Tibial artery (tissue), 4 donors: ENCODE measurements around the gene KCNJ6.

ENCODE experiments used
- DNase-seq, 2 donors: peaks; one replicate each; pipeline ENCODE4 v3.0.0-alpha.2; 2019
- H3K27ac ChIP-seq, 2 donors: fragments of 200-600 bp; sonication (generic) in 1 of 2; 1 replicate in 1 of 2; 2 replicates in 1 of 2; pipeline ENCODE4 v1.5.1; 2018 to 2019; ENCODE audit warnings: mild to moderate bottlenecking in 1 of 2
- H3K27me3 ChIP-seq, 2 donors: fragments of 200-600 bp; sonication (generic) in 1 of 2; one replicate each; pipeline versions ENCODE4 v1.5.1 to v1.6.0; 2016 to 2019
- H3K36me3 ChIP-seq, 3 donors: fragments of 200-600 bp; sonication (generic) in 2 of 3; one replicate each; pipeline ENCODE4 v1.5.1; 2016 to 2019; ENCODE audit warnings: mild to moderate bottlenecking in 2 of 3
- H3K4me1 ChIP-seq, 4 donors: fragments of 200-600 bp; sonication (generic) in 2 of 4; 1 replicate in 3 of 4; 2 replicates in 1 of 4; pipeline ENCODE4 v1.5.1; 2016 to 2019
- H3K4me3 ChIP-seq, 2 donors: fragments of 200-600 bp; sonication (generic) in 1 of 2; 1 replicate in 1 of 2; 2 replicates in 1 of 2; pipeline ENCODE4 v1.5.1; 2018 to 2019; ENCODE audit warnings: mild to moderate bottlenecking in 2 of 2
- H3K9me3 ChIP-seq, 3 donors: fragments of 200-600 bp; sonication (generic) in 1 of 3; one replicate each; pipeline ENCODE4 v1.5.1; 2016 to 2019
- intact Hi-C: fragments of 100-400 bp; cut with DNase I; formaldehyde crosslinking; loops from one replicate; pipeline ENCODE4 v1.15.0; 2023; ENCODE audit warnings: low total_unique reads
- TF ChIP-seq, protein P1 (sequence below), 2 experiments: fragments of 200-600 bp in 1 of 2; fragments of 450-650 bp in 1 of 2; IDR thresholded peaks; one replicate each; pipeline ENCODE4 v1.5.1; 2017 to 2019; ENCODE audit warnings: antibody characterized with exemption in 2 of 2, mild to moderate bottlenecking in 1 of 2, moderate library complexity in 1 of 2

The KCNJ6 gene

DNA sequence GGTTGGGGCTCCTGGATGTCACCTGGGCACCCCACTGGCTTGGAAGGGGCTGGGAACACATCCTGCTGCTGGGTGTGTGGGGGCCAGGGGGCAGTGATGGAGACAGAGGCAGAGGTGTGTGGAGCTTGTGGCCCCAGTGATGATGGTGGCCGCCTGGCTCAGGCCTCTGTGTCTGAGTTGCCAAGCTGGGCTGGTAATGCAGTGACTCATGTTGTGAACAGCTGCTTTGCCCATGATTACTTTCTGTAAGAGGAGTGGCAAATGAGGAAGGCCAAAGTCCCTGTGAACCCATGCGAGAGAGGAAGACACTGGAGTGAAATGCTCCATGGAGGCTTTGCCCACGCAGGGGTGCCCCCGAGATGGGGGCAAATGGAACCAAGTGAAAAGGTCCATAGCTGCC lies 86.8 kb downstream of the KCNJ6 start:
- H3K9me3 ChIP-seq = no peaks in the 10 kb centered on the region
- no peak overlapping the region for H3K4me3 ChIP-seq
- no peaks in the 10 kb centered on the region for H3K36me3 ChIP-seq
- H3K27me3 ChIP-seq = peaks cover 0 to 13% of the 10 kb centered on the region in 2 donors
- DNase-seq = no peak
- intact Hi-C loops = no loop called here
- no peak overlapping the region for H3K27ac ChIP-seq
- TF ChIP-seq, protein P1, sequence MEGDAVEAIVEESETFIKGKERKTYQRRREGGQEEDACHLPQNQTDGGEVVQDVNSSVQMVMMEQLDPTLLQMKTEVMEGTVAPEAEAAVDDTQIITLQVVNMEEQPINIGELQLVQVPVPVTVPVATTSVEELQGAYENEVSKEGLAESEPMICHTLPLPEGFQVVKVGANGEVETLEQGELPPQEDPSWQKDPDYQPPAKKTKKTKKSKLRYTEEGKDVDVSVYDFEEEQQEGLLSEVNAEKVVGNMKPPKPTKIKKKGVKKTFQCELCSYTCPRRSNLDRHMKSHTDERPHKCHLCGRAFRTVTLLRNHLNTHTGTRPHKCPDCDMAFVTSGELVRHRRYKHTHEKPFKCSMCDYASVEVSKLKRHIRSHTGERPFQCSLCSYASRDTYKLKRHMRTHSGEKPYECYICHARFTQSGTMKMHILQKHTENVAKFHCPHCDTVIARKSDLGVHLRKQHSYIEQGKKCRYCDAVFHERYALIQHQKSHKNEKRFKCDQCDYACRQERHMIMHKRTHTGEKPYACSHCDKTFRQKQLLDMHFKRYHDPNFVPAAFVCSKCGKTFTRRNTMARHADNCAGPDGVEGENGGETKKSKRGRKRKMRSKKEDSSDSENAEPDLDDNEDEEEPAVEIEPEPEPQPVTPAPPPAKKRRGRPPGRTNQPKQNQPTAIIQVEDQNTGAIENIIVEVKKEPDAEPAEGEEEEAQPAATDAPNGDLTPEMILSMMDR (IDR thresholded peaks at IDR 0.05) = no peak
- H3K4me1 ChIP-seq = peaks cover 0 to 6% (median 0%) of the 10 kb centered on the region in 4 donors

DNA sequence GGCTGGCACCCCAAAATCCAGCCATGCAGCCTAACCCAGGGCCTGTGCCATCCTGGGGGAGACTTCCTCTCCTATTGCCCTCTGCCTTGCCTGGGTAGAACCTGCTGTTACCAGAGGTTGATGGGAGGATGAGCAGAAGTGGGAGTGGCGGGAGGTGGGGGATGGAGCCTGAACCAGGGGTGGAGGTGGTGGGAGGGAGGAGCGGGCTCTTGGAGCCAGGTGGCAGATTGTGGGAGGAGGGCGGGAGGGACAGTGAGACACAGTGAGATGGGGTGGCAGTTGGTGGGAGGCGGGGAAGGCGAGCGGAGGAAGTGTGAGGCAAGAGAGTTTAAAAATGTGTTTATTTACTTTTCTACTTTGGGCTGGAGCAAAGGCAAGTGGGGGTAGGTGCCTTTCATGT lies 87.3 kb downstream of the KCNJ6 start:
- TF ChIP-seq, protein P1 (IDR thresholded peaks at IDR 0.05) = no peak
- no peaks in the 10 kb centered on the region for H3K9me3 ChIP-seq

DNA sequence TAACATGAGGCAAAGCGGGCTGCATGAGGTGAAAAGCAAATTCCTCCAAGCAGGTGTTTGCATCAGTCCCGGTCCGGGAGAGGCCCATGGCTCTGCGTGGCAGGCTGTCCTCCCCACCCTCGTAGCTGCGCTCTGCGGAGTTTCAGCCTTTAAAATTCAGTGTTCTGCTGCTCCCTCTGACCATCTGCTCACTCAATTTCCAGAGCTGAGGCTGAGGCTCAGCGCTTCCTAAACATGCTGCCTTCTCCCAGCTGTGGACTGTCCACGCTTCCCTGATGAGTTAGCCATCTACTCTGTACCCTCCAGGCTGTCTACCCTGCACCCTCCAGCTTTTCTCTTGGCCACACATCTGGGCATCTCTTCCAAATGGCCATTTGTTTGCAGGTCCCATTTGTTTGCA lies 87.7 kb downstream of the KCNJ6 start:
- Histone ChIP-seq H3K36me3 (no peaks in the 10 kb centered on the region), H3K27me3 (peaks cover 0 to 10% of the 10 kb centered on the region in 2 donors), H3K4me3 (no peak overlapping the region), H3K4me1 (peaks cover 0 to 6% (median 0%) of the 10 kb centered on the region in 4 donors), H3K27ac (no peak overlapping the region), H3K9me3 (no peaks in the 10 kb centered on the region)
- TF ChIP-seq, protein P1 (IDR thresholded peaks at IDR 0.05) = no peak
- intact Hi-C loops = no loop called here
- no peak for DNase-seq

More for the DNA sequence above, 87.3 kb downstream of the KCNJ6 start:
- H3K27ac ChIP-seq = no peak overlapping the region
- no peak overlapping the region for H3K4me3 ChIP-seq
- no peak for DNase-seq
- no peaks in the 10 kb centered on the region for H3K36me3 ChIP-seq
- intact Hi-C loops = no loop called here
- H3K27me3 ChIP-seq = peaks cover 0 to 10% of the 10 kb centered on the region in 2 donors
- peaks cover 0 to 6% (median 0%) of the 10 kb centered on the region in 4 donors for H3K4me1 ChIP-seq

DNA sequence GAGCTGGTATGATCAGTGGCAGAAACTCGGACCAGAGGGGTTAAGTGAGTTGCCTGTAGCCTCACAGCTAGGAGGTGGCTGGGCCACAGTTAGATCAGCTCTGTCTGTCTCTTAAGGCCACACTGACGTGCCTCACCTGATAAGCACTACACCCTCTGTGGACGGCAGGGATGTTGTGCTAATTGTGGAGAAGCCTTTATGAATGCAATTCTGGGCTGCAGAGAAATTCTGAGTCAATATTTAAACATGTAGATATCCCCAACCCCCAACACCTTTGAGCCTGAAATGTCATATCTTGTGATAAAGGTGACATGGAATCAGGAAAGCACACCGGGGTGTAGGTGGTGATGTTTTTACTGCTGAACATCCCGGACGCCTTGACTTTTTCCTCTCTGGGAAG lies 88.3 kb downstream of the KCNJ6 start:
- DNase-seq = no peak
- no peak overlapping the region for H3K4me3 ChIP-seq
- intact Hi-C loops = no loop called here
- H3K27ac ChIP-seq = no peak overlapping the region
- H3K4me1 ChIP-seq = peaks cover 0 to 6% (median 0%) of the 10 kb centered on the region in 4 donors
- TF ChIP-seq, protein P1 (IDR thresholded peaks at IDR 0.05) = no peak
- no peaks in the 10 kb centered on the region for H3K36me3 ChIP-seq
- H3K27me3 ChIP-seq = peaks cover 0 to 10% of the 10 kb centered on the region in 2 donors
- H3K9me3 ChIP-seq = no peaks in the 10 kb centered on the region

DNA sequence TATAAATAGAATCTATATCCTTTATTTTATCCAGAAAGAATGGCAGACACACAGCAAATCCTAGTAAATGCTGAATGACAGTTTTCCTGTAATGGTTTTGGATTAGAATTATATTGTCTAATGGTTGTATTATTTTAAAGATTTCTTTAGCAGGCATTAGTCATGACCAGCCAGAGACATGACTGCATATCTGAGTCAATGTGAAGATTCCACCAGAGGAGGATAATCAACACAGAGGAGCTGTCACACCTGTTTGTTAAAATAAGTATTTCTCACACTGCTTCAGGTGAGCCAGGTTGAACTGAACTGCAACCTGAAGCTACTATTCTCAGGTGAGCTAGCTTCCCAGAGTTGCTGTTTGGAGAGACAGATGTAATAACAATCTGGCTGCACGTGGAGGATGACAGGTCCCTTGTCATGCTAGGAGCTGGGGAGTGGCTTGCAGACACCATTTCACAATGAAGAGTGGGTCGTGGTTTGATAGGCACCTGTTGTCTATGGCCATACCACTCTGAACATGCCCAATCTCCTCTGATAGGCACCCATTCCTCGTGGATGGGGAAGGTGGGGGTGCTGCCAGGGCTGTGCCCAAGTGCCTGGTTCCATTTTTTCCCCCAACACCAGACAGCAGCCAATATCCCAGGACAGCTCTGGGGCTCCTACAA lies 94.3 kb downstream of the KCNJ6 start:
- Histone ChIP-seq H3K27ac (no peak overlapping the region), H3K4me1 (no peaks in the 10 kb centered on the region), H3K9me3 (no peaks in the 10 kb centered on the region), H3K27me3 (no peaks in the 10 kb centered on the region), H3K4me3 (no peak overlapping the region), H3K36me3 (no peaks in the 10 kb centered on the region)
- DNase-seq = no peak
- intact Hi-C loops = no loop called here
- TF ChIP-seq, protein P1 (IDR thresholded peaks at IDR 0.05) = no peak
